NCI-H128 (cell line): ENCODE results near the gene ECHDC3.
"Not testable (repeated sequence)": the region's sequence is repeated elsewhere in the genome, so short reads cannot be mapped to it uniquely, and the experiment has no call there.

Source experiments
- DNase-seq: peaks from one replicate; lab custom pipeline; 2025; ENCODE audit not compliant: unreplicated experiment; lab: John Stamatoyannopoulos, UW

ECHDC3 gene, protein sequence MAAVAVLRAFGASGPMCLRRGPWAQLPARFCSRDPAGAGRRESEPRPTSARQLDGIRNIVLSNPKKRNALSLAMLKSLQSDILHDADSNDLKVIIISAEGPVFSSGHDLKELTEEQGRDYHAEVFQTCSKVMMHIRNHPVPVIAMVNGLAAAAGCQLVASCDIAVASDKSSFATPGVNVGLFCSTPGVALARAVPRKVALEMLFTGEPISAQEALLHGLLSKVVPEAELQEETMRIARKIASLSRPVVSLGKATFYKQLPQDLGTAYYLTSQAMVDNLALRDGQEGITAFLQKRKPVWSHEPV

DNA sequence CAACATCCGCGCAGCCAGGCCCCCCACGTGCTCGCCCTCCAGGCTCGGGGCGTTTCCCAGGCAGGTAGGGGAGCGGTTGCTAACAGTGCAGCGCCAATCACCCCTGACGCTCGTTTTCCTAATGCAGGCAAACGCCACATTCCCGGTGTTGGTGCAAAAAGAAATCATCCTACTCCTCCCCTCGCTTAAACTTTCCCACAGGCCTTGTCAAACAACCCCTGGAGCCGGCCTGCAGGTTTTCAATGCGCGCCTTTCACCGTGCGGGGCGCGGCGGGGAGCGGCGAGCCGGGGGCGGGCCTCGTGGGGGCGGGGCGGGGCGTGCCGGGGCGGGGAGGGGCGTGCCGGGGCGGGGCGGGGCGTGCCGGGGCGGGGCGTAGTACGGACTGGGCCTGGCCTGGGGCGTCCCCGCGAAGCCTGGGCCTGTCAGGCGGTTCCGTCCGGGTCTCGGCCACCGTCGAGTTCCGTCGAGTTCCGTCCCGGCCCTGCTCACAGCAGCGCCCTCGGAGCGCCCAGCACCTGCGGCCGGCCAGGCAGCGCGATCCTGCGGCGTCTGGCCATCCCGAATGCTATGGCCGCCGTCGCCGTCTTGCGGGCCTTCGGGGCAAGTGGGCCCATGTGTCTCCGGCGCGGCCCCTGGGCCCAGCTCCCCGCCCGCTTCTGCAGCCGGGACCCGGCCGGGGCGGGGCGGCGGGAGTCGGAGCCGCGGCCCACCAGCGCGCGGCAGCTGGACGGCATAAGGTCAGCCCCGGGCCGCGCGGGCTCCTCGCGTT lies at the start of gene ECHDC3:
Gene ECHDC3, plus strand, starts transcription at position 374 of the 770 bp plus-strand sequence. Its CDS starts 195 bp downstream, at position 569.
- no peak for DNase-seq

DNA sequence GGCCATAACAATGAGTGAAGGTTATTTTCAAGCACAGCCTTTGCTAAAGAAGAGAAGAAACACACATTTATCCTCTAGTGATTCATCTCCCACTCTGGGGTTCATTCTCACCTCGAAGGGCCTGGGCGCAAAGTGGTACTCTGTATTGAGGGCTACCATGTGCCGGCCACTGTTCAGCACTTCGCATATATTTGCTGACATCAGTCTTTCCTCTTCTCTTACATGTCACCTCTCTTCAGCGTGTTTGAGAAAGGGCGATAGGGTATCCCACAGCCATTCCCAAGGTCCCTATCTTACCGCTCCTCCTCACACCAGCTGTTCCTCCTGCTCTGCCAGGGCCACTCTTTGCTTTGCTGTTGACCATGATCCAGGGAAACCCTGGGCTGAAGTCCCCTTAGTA lies 48.8 kb upstream of the ECHDC3 start:
- DNase-seq = no peak

DNA sequence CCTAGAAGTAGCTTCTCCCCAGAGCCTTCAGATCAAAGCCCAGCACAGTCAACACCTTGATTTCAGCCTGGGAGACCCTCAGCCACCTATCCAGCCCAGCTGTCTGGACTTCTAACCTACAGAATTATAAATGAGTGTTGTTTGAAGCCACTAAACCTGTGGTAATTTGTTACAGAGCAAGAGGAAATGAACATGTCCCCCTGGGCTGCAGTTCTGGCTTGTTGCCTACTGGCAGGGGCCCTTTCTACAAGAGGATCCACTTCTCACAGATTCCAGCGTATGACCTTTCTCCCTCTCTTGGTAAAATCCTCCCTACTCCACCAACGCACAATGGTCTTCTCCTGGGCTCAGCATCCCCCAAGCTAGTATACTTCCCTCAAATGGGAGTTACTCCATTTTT lies 46.4 kb upstream of the ECHDC3 start:
- no peak for DNase-seq

DNA sequence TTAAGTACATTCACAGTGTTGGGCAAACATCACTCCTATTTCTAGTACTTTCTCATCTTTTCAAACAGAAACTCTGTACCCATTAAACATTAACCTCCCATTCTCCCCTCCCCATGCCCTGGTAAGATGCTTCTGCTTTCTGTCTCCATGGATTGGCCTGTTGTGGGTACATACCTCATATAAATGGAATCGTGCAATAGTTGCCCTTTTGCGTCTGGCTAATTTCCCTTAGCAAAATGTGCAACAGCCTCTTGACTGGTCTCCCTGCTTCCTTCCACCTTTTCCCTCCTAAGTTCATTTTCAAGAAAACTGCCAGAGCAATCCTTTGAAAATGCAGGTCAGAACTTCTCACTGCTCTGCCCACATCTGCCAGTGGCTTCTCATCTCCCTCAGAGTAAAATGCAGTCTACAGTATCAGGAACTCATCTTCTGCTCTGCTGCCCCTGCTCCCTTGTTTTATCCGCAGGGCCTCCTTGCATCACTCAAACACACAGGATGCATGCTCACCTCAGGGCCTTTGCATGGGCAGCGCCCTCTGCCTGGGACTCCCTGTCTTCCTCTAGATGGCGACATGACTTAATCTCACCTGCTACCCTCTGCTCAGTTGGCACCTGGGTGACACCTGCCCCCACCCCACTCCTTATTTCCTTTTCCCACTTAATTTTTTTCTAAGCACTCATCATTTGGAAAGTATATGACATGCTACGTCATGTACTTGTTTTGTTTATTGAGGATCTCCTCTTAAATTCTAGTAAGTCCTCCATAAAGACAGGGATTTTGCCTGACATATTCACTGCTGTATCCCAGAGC lies 44.3 kb upstream of the ECHDC3 start:
- no peak for DNase-seq

DNA sequence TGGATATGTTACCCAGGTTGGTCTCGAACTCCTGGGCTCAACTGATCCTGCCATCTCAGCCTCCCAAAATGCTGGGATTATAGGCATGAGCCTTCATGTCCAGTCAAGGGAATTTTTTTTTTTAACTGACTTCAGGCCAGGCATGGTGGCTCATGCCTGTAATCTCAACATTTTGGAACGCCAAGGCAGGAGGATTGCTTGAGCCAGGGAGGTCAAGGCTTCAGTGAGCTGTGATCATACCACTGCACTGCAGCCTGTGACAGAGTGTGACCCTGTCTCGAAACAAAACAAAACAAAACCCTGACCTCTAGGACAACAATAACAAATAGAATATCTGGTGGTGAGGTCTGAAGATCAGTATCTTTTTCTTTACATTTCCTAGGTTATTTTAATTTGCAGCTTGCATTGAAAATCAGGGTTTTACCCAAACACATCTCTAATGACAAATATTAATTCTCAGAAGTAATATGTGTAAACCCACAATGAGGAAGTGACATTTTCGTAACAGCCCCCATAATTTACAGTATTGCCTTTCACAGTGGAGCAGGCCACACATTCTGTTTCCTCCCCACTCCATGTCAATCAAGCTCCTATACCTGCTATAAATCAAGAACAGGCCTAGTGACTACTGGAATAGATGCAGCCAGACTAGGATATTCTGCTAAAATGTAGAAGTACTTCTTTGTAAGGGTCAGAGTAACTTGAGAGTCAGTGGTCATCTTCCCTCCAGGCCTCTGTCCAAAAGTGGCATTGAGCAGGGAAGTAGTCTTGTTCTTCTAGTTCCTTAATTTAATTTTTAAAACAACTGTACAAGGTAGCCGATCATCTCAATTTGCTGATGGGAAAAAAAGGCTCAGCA lies 43.3 kb upstream of the ECHDC3 start:
- no peak for DNase-seq

DNA sequence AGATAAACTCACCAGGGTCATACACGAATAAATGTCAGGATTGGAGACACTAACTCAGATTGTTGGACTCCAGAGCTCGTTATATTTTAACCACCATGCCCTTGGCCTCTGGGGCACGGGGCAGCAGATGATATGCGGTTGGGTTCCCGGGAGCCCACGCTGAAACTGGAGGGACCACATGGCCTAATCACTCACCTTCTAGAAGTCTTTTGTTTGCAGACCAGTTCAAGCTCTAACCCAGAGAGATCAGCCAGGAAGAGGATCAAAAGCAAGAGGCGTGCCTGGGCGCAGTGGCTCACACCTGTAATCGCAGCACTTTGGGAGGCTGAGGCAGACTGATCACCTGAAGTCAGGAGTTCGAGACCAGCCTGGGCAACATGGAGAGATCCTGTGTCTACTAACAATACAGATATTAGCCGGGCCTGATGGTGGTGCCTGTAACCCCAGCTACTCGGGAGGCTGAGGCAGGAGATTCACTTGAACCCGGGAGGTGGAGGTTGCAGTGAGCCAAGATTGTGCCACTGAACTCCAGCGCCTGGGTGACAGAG lies 42.6 kb upstream of the ECHDC3 start:
- no peak for DNase-seq

DNA sequence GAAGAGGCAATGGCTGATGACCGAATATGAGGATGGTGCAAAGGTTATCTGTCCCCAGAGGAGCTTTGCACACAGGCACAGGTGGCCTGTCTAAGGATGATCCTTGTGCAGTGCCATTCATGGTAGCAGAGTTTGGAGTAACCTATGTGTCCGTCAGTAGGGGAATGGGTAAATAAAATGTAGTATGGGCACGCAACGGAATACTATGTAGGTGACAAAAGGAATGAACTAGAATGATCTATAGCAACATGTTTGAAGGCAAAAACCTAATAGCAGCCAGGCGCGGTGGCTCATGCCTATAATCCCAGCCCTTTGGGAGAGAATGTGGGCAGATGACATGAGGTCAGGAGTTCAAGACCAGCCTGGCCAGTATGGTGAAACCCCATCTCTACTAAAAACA lies 41.6 kb upstream of the ECHDC3 start:
- DNase-seq = no peak

DNA sequence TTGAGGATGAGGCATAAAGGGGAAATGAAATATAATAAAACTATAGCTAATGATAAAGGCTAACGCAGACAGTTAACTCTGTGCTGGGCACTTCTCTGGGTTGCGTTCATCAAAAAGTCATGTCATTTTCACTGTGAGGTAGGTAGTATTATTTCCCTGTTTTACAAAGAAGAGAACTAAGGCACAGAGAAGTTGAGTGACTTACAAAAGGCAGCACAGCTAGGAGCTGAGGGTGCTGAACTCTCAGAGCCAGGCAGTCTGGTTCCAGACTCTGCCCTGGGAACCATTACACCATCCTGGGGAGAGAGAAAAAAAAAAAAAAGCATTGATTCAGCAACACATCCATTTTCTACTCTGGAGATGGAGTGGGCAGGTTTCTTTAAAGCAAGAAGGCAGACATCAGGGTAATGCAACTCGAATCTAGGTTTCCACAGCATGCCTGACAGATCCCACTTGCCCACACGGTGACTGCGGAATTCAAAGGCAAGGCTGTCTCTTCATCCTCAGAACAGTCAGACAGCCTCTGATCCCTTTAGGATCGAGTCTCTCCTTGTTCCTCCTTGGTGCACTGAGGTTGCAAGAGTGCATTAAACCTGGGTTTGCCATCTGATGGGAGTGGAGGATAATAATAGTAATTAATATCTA lies 40.6 kb upstream of the ECHDC3 start:
- no peak for DNase-seq

DNA sequence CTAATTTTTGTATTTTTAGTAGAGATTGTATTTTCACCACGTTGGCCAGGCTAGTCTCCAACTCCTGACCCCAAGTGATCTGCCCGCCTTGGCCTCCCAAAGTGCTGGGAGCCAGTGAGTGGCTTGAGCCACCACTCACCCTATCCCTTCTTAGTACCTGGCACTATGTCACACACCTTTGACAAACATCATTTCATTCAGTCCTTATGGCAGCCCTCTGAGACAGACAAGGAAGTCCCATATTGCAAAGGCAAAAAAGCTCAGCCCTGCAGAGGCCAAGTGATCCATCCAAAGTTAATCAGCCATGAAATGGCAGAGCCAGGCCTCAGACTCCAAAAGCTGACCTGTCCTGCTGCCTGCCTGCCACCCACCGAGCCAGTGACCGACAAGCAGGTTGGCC lies 39.9 kb upstream of the ECHDC3 start:
- DNase-seq = no peak

DNA sequence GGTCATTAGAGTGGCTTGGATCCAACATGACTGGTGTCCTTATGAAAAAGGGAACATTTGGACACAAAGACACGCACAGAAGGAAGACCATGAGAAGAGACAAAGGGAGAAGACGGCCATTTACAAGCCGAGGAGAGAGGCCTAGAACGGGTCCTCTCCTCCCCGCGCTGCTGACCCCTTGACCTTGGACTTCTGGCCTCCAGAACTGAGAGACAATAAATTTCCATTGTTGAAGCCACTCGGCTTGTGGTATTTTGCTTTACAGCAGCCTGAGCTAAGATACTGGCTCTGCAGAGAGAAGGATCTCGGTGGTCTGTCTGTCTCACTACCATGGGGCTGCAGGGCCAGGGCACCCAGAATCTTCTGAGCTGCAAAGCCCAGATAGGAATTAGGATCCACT lies 38.1 kb upstream of the ECHDC3 start:
- DNase-seq = no peak

DNA sequence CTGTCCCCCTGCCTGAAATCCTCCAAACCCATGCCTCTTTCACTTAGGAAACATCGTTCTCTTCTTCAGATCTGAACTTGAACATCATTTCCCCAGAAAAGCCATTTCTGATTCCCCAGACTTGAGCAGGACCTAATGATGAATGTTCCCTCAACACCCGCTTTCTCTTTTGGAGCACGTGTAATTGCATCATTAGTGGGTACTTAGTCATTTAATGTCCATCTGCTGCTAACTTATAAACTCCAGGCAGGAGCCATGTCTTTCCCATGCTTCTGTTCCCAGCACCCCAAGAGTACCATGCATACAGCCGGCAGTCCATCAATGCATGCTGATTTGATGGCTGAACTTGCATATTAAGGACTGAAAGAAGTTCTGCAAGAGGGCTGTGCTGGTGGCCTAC lies 36.5 kb upstream of the ECHDC3 start:
- no peak for DNase-seq

DNA sequence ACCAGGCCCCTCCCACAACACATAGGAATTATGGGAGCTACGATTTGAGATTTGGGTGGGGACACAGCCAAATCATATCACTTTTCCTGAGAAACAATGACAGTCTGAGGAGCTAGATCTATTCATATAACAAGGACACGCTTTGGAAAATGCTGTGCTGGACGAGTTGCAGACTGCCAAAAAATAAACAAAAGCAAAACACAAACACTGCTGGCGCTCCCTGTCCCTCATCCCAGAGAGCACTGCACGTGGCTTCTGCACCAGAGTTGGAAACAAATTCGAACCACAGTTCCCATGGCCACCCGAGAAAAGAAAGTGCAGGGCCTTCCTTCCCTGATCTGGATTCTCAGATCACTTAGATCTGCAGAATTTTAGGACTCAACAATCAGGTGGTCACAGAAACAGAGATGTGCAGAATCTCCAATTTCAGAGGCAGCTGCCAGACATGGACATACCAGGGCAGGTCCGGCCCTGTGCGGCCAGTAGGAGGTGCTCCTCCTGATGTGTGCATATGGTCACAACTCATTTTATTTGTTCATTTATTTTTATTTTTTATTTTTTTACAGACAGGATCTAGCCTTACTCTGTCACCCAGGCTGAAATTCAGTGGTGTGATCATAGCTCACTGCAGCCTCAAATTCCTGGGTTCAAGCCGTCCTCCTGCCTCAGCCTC lies 35.2 kb upstream of the ECHDC3 start:
- no peak for DNase-seq

DNA sequence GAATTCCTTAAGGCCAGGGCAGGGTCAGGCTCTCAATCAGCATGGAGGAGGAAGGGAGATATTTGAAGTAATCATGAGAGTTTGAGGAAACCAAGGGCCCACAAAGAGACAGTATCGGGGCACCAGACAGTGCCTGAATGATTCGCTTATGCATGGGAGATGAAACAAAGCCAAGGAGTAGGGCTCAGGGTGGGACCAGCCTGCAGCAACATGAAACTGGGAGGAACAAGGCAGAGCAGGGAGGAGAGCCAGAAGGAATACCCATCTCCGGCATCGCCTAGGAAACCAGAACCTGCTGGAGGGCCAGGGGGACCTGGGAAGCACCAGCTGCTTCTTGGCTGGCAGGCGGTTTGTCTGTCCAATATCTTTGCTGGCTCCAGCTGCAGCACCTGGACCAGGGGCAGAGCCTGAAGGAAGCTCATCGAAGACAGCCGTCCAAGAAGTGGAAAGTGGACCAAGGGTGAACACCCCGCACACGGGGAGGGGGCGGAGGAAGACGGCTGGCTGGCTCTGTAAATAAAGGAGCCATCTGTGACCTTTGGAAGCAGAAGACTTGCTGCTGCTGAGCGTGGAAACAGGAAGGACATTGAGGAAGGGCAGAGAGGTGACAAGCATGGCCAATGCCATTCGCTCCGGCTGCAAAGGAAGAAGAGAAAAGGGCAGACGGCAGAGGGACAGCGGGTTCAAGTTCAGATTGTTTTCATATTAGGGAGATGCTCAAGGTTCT lies 34.4 kb upstream of the ECHDC3 start:
- no peak for DNase-seq

DNA sequence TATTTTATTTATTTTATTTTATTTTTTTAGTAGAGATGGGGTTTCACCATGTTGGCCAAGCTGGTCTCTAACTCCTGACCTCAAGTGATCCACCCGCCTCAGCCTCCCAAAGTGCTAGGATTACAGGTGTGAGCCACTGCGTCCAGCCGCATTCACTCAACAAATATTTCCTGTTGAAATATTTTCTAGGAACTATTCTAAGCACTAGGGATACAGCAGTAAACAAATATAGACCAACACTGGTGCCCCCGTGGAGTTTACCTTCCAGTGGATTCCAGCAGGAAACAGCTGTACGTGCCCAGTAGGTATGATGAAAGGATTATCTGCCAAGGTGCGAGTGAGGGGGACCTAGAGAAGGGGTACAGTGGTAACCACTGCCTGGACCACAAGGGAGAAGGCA lies 33.4 kb upstream of the ECHDC3 start:
- not testable (repeated sequence) for DNase-seq

DNA sequence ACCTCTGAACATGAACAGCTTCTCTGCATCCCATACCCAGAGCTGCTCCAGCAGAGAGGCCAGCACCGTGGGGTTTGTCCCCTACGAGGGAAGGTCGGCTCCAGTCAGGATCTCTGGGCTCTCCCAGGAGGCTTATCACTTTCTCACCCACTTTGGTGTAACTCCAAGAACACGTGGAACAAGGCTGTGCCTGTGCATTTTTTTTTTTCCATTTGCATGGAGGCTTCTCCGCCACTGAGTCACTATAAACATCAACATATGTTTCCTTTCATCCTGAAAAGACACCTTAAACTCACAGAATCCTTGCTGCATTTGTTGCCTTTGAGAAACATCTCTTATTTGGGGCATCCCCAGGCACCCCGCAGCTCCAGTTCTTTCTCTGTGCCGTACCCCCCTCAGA lies 29.4 kb upstream of the ECHDC3 start:
- DNase-seq = no peak

DNA sequence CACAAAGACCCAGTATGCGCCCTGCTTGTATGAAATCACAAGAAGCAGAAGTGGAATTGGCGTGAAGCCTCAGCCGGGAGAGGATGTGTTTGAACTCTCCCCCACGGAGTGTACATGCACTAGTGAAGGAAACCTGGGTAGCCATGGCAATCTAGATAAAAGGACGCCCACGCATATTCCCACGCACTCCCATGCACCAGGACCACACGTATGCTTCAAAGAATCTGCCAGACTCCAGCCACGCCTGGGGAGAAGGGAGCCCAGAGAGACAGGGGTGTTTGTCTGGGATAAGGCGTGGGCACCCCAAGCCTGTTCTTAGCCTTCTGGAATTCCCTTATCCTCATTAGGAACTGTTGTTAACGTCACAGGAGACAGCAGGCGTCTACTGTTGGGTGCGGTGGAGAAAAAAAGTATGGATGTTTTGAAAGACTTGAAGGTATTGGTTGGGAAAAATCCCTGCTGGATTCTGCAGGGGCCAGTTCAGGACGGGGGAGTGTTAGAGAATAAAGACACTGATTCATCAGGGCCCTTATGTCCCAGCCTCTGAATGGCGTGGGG lies 28.9 kb upstream of the ECHDC3 start:
- DNase-seq = no peak

DNA sequence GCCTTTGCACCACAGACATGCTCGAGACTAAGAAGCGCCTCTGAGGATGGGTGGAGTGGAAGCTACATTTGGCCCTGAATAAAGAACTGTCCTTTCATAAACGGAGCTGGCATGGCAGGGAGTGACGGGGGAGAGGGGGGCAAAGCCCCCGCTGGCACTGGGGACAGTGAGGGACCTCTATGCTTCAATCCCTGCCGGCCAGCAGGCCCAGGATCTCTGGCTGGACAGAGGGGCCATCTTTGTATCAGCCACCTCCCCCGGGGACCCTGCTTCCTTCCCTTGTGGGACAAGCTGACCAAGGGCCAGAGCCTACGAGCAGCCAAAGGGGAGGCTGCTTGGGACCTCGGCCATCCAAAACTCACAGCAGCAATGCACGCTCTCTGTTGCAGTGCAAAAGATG lies 28.2 kb upstream of the ECHDC3 start:
- no peak for DNase-seq

DNA sequence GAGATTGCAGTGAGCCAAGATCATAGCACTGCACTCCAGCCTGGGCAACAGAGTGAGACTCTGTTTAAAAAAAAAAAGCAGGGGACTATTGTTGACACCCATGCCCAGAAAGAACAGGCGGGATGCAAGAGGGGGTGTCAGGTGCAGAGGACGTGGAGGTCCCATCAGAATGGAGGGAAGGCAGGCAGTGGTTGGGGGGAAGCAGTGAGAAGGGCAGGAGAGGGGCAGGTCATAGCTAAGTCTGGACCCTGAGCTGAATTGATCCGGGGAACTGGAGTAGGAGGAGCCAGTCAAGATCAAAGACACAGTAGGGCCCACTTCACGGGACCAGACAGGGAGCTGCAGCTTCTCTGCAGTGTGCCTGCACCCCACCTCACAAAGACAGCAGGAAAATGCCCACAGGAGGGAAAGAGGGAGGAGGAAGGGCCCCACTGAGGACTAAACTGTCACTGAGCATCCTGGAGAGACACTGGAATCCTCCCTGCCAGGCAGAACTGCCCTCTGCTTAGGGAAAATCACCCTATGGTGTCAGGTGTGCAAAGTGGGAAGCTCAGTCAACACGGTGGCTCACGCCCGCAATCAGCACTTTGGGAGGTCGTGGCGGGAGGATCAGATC lies 27.3 kb upstream of the ECHDC3 start:
- no peak for DNase-seq
